ENCODE measurements around the gene OTUD1. TPM values are rescaled to one million over a fixed set of nuclear protein-coding genes. Genes with fewer than 3 reads are reported as not detected.

OTUD1 gene
- total and polyA plus RNA-seq, 2 experiments from 2014 or later: 2.1 to 8.1 TPM

DNA sequence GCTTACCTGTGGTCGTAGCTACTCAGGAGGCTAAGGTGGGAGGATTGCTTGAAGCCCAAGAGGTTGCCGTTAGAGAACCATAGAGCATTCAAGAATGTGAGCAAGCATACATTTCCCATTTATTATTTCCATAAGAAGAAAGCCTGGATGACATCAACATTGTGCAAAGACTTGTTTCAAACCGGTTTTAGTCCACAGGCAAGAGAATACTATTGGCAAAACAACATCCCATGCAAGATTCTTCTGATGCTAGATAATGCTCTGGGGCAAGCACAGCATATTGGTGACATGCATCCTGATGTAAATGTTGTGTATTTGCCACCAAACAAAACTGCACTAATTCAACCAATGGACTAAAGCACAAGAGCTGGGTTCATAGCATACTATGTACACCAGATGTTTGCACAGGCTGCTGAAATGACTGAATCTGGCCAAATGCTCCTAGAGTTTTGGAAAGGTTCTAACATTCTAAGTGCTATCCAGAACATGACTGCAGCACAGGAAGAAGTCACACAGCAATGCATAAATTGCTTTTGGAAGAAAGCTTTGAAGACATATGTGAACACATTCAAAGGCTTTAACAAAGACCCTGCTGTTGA is 42.6 kb downstream of the OTUD1 start:
- no peak overlapping the region for H3K4me2 ChIP-seq (ENCODE audit: unreplicated experiment)
- H3K4me3 ChIP-seq: no peak overlapping the region
- TF ChIP-seq EZH2phosphoT487 (IDR thresholded peaks at IDR 0.05; ENCODE audit: insufficient read depth, low read depth) (no peak), EZH2 (IDR thresholded peaks at IDR 0.05; ENCODE audit: insufficient read depth, poor library complexity, severe bottlenecking) (no peak)
- H3K4me1 ChIP-seq (ENCODE audit: insufficient read depth): no peaks in the 10 kb centered on the region
- no peaks in the 10 kb centered on the region for H3K36me3 ChIP-seq (ENCODE audit: low read depth)
- no peaks in the 10 kb centered on the region for H3K79me2 ChIP-seq (ENCODE audit: insufficient read depth)
- H4K20me1 ChIP-seq (ENCODE audit: insufficient read depth): no peaks in the 10 kb centered on the region
- WGBS, 2 experiments (ENCODE audit: low coverage in 1 of 2, low lambda C conversion rate in 2 of 2, missing lambda C conversion rate in 2 of 2): 6 to 12% methylated on average over 3 of the region's 3 CpGs
- in situ Hi-C loops (cut with MboI): no loop called here
- H3K27ac ChIP-seq: no peak overlapping the region
- H3K9me2 ChIP-seq (ENCODE audit: insufficient read depth): no peaks in the 10 kb centered on the region
- no peak overlapping the region for H2AFZ ChIP-seq
- no peak for DNase-seq
- H3K9ac ChIP-seq: no peak overlapping the region
- H3K27me3 ChIP-seq (replicated peaks; ENCODE audit: insufficient read depth): peaks cover 8% of the 10 kb centered on the region
- H3F3A ChIP-seq (ENCODE audit: insufficient read depth): no peaks in the 10 kb centered on the region
- H3K9me3 ChIP-seq (ENCODE audit: low read depth): no peaks in the 10 kb centered on the region

GRCh38 chr10:23490115-23490514 is 51.2 kb downstream of the OTUD1 start:
- no peaks in the 10 kb centered on the region for H4K20me1 ChIP-seq (ENCODE audit: insufficient read depth)
- no peaks in the 10 kb centered on the region for H3K9me2 ChIP-seq (ENCODE audit: insufficient read depth)
- no peaks in the 10 kb centered on the region for H3F3A ChIP-seq (ENCODE audit: insufficient read depth)
- 76 to 77% methylated on average over 3 of the region's 3 CpGs for WGBS, 2 experiments (ENCODE audit: low coverage in 1 of 2, low lambda C conversion rate in 2 of 2, missing lambda C conversion rate in 2 of 2)
- no peak overlapping the region for H3K27ac ChIP-seq
- peaks cover 16% of the 10 kb centered on the region for H3K27me3 ChIP-seq (replicated peaks; ENCODE audit: insufficient read depth)
- H3K4me2 ChIP-seq (ENCODE audit: unreplicated experiment): no peak overlapping the region
- in situ Hi-C loops (cut with MboI): no loop called here
- no peaks in the 10 kb centered on the region for H3K4me1 ChIP-seq (ENCODE audit: insufficient read depth)
- no peak for DNase-seq
- TF ChIP-seq EZH2phosphoT487 (IDR thresholded peaks at IDR 0.05; ENCODE audit: insufficient read depth, low read depth) (no peak), EZH2 (IDR thresholded peaks at IDR 0.05; ENCODE audit: insufficient read depth, poor library complexity, severe bottlenecking) (no peak)
- no peaks in the 10 kb centered on the region for H3K9me3 ChIP-seq (ENCODE audit: low read depth)
- H3K4me3 ChIP-seq: no peak overlapping the region
- no peak overlapping the region for H3K9ac ChIP-seq
- no peak overlapping the region for H2AFZ ChIP-seq
- no peaks in the 10 kb centered on the region for H3K79me2 ChIP-seq (ENCODE audit: insufficient read depth)
- H3K36me3 ChIP-seq (ENCODE audit: low read depth): no peaks in the 10 kb centered on the region

MicroRNA genes within 50 kb of the gene (microRNA counts, 767-probe panel; counts per million panel counts)
- 447 counts per million, percentile 86 among the panel's probes with 10 or more counts for microRNA hsa-miR-1254

Small RNA genes within 50 kb of the gene (microRNA-seq; reads per million reads assigned to microRNA genes)
- not detected for gene MIR1254-2 (ENCODE audit: borderline number of aligned reads)

Small RNA genes within 50 kb of the gene (small RNA-seq; reads per million reads assigned to genes)
- not detected for gene MIR1254-2 (ENCODE audit: low read depth, low replicate concordance)

Other genes starting within 250 kb of the OTUD1 start
- gene PTF1A, start 246.8 kb upstream of the OTUD1 start, total RNA-seq (2014; rRNA removed; shearing (Covaris generic)): not detected in 2 replicates
- gene PTF1A, start 246.8 kb upstream of the OTUD1 start, polyA plus RNA-seq (2016; fragmentation: Nextera tagmentation; extraction: Ambion mirVana): not detected in 2 replicates
- under 0.01 and 0.25 TPM in 2 replicates for gene C10orf67, start 94.3 kb upstream of the OTUD1 start, total RNA-seq (2014; rRNA removed; shearing (Covaris generic))
- 0.76 and 1.1 TPM in 2 replicates for gene C10orf67, start 94.3 kb upstream of the OTUD1 start, polyA plus RNA-seq (2016; fragmentation: Nextera tagmentation; extraction: Ambion mirVana)

All from GM23248 (cell line).